HG02571 (cell line): ENCODE measurements around the gene RCL1.

ENCODE experiments used
- ATAC-seq: cut with Tn5 transposase; IDR thresholded peaks from one replicate; pipeline ENCODE4 v1.9.1; 2021; ENCODE audit warnings: mild to moderate bottlenecking, moderate library complexity; ENCODE audit not compliant: unreplicated experiment

The RCL1 gene

GRCh38 chr9:4838189-4838546 is 45.4 kb downstream of the RCL1 start:
- ATAC-seq = peak; percentile 52

DNA sequence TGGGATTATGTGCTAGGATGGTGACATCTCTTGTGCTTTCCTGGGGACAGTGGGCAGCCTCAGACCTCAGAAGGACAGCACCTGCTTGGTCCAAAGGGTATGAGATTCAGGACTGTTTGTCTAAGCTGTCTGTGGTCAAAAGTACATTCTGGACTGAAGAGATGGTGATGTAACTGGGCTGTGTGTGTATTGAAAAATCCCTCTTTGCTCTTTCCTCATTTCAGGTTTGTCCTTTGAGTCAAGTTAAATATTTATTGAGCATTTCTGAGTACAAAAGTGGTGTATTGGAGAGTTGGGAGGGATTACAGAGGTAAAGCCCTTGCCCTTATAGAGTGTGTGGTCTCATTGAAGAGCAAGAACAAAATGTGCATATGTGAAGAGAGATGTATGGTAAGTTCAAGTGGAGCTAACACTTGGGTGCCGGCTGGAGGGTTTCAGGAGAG is 46.7 kb downstream of the RCL1 start:
- ATAC-seq = no peak

GRCh38 chr9:4840018-4840417 is 47.3 kb downstream of the RCL1 start:
- no peak for ATAC-seq

GRCh38 chr9:4842213-4842612 is 49.5 kb downstream of the RCL1 start:
- no peak for ATAC-seq

GRCh38 chr9:4842734-4843133 is 50.0 kb downstream of the RCL1 start:
- ATAC-seq = no peak

DNA sequence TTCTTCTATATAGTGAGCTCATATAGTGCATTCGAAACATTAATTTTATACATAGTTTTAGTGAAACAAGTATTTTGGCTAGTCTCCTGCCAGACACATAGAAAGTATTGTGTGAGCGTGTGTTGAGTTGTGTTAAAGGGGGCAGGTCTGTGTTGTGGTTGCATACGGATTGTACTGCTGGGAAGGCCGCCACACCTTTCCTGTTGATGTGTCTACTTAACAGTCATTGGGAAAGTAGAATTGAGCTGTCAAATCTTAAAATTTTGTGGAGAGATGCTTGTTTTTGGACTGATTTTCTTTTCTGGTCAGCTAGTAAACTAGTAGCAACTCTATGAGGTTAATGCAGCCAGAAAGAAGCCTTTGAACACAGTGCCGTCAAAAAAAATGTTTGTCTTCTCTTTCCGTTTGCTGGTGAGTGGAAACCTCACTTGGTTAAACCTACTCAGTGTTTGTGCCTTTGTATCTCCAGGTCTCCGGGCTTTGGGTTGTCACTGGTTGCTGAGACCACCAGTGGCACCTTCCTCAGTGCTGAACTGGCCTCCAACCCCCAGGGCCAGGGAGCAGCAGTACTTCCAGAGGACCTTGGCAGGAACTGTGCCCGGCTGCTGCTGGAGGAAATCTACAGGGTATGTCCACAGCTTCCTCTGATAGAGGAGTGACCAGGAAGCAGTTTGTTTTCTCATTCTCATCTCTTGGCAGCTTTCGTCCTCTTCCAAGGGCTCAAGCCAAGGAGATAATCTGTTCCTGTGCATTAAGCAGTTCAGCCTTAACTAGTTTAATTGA is 51.5 kb downstream of the RCL1 start:
- ATAC-seq = no peak

DNA sequence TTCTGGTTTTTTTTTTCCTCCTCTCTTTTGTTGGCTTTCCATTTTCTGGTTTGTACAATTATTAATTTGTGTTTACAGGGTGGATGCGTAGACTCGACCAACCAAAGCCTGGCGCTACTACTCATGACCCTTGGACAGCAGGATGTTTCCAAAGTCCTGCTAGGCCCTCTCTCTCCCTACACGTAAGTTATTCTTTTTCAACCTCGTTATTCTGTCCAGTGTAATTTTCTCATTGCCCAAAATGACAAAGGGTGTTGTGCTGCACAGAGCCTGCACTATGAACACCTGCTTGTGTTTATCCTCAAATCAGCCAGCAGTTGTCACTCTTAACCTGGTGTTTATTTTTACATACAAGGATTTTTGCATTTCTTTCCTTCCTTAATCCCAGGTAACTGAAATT is 56.6 kb downstream of the RCL1 start:
- no peak for ATAC-seq

- ATAC-seq = no peak
Measured at GRCh38 chr9:4850603-4851310, 58.0 kb downstream of the RCL1 start.

GRCh38 chr9:4852419-4852818 is 59.7 kb downstream of the RCL1 start:
- no peak for ATAC-seq

GRCh38 chr9:4854265-4854590 is 61.5 kb downstream of the RCL1 start:
- no peak for ATAC-seq

DNA sequence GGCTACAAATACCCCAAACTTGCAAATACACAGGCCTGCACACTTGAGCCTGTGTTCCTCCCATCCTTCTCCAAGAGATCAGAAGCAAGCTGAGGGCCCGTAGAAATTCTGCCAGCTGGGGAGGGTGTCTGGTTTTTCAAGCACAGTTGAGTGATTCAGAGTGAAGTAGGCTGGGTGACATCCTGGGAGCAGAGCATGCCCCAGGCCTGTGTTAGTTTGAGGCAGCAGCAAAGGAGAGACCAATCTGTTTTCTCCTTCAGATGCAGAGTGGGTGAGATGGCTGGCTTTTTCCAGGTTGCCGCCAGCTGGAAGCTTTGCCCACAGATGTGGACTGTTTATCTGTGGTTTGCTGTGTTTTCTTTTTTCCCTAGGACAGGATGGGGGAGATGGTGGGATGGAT is 63.1 kb downstream of the RCL1 start:
- ATAC-seq = no peak

DNA sequence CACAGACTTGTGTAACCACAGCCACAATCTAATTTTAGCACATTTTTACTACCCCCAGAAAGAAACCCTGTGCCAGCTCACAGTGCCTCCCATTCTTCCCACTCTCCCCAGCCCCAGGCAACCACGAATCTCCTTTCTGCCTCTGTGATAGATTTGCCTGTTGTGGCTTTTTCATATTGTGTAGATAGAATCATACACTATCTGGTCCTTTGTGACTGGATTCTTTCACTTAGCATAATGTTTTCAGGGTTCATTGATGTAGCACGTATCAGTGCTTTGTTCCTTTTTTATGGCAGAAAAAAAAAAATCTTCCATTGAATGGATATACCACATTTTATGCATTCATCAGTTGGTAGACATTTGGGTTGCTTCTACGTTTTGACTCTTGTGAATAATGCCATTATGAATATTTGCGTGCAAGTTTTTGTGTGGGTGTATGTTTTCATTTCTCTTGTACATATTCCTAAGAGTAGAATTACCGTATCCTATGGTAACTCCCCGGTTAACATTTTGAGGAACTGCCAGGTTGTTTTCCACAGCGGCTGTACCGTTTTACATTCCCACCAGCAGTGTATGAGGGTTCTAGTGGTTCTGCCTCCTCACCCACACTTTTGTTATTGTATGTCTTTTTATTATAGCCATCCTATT is 64.5 kb downstream of the RCL1 start:
- ATAC-seq = no peak

GRCh38 chr9:4859035-4859434 is 66.3 kb downstream of the RCL1 start:
- no peak for ATAC-seq

GRCh38 chr9:4860383-4860782 is 67.6 kb downstream of the RCL1 start:
- no peak for ATAC-seq

GRCh38 chr9:4861145-4861544 is 68.4 kb downstream of the RCL1 start:
- ATAC-seq = no peak

- ATAC-seq = no peak
Measured at GRCh38 chr9:4861736-4862451, 69.2 kb downstream of the RCL1 start.

DNA sequence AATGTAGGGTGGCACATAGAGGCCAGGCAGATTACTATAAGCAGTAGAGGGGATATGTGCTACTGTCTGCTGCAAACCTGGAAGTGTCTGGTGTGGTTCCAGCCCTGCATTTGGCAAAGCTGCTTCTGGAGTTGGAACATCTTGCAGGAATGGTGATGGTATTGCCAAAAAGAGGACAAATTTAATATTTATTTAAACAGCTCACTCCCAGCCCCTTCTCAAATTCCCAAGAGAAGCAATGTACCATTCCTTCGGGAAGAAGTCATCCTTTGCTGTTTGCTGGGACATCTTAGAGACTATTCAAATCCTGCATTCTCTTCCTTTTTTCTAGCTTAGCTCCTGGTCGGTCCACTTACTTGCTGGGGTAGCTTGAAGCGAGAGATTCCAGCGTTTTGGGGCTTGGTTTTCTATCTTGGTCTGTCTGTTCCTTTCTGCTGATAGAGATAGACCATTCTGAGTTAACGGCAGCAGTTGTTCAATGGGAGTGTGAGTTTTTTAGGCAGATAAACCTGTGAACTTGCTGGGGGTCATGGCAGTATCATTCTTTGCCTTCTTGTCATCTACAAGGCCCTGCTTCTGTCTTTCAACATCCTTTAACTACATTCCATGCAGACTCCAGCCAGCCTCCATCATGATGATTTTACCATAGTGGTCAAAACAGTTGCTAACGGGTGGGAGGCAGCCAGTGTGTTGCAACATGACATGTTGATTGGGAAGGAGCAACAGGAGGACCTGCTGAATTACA is 69.9 kb downstream of the RCL1 start:
- ATAC-seq = no peak

GRCh38 chr9:4864234-4864661 is 71.5 kb downstream of the RCL1 start:
- ATAC-seq = no peak

- ATAC-seq = no peak
Measured at GRCh38 chr9:4864698-4865097, 72.0 kb downstream of the RCL1 start.

- ATAC-seq = no peak
Measured at GRCh38 chr9:4865681-4866080, 72.9 kb downstream of the RCL1 start.
